CD4-positive, alpha-beta memory T cell (primary cell): ENCODE measurements around the gene ANKRD60. TPM values are rescaled to one million over a fixed set of nuclear protein-coding genes. Genes with fewer than 3 reads are reported as not detected.
A peak's percentile ranks its signal among the peaks of the same experiment; 100 is the strongest.

Source experiments
- CTCF ChIA-PET: fragments of 350-600 bp; sonication (Branson Sonifier 250); formaldehyde crosslinking; loops from one replicate; lab custom pipeline; 2021; ENCODE audit warnings: inconsistent platforms; ENCODE audit not compliant: partially characterized antibody; lab: Charles Lee
- POLR2A ChIA-PET: fragments of 350-600 bp; sonication (Branson Sonifier 250); formaldehyde crosslinking; loops from one replicate; lab custom pipeline; 2021; ENCODE audit not compliant: partially characterized antibody; lab: Charles Lee
- DNase-seq, 5 donors: peaks; one replicate each; pipeline versions ENCODE4 v3.0.0 to v3.0.0-alpha.2; 2020 to 2022; ENCODE audit warnings: mixed read lengths in 1 of 5
- H3K27ac ChIP-seq: one replicate; pipeline ENCODE4 v1.7.0; 2013; ENCODE audit warnings: low read depth, low read length
- H3K27me3 ChIP-seq: 2 replicates; pipeline ENCODE4 v1.7.0; 2013; ENCODE audit warnings: mild to moderate bottlenecking, low read length, moderate library complexity; ENCODE audit not compliant: insufficient read depth
- H3K36me3 ChIP-seq: 2 replicates; pipeline ENCODE4 v1.7.0; 2013; ENCODE audit warnings: mild to moderate bottlenecking, low read length, moderate library complexity; ENCODE audit not compliant: insufficient read depth
- H3K4me1 ChIP-seq: 2 replicates; pipeline ENCODE4 v1.7.0; 2013; ENCODE audit warnings: mild to moderate bottlenecking, low read length, moderate library complexity; ENCODE audit not compliant: insufficient read depth
- H3K4me3 ChIP-seq, 2 donors: one replicate each; pipeline ENCODE4 v1.7.0; 2013; ENCODE audit warnings: low read length in 2 of 2, mild to moderate bottlenecking in 1 of 2
- H3K9me3 ChIP-seq, 2 donors: one replicate each; pipeline ENCODE4 v1.7.0; 2013; ENCODE audit warnings: low read length in 2 of 2, control low read depth in 1 of 2; ENCODE audit not compliant: control insufficient read depth in 1 of 2
- H3K27ac Mint-ChIP-seq, 7 donors: one replicate each; pipeline ENCODE4 v1.8.0; 2020 to 2021; ENCODE audit warnings: mixed read lengths in 7 of 7, mild to moderate bottlenecking in 6 of 7, inconsistent platforms in 3 of 7, moderate library complexity in 3 of 7
- H3K27me3 Mint-ChIP-seq, 2 donors: one replicate each; pipeline ENCODE4 v1.8.0; 2020 to 2021; ENCODE audit warnings: mixed read lengths in 2 of 2
- H3K36me3 Mint-ChIP-seq, 2 donors: one replicate each; pipeline ENCODE4 v1.8.0; 2020 to 2021; ENCODE audit warnings: mixed read lengths in 2 of 2, inconsistent platforms in 1 of 2, mild to moderate bottlenecking in 1 of 2
- H3K4me1 Mint-ChIP-seq, 4 donors: one replicate each; pipeline ENCODE4 v1.8.0; 2020 to 2021; ENCODE audit warnings: mixed read lengths in 4 of 4, mild to moderate bottlenecking in 1 of 4
- H3K4me3 Mint-ChIP-seq, 8 donors: one replicate each; pipeline ENCODE4 v1.8.0; 2020 to 2021; ENCODE audit warnings: mixed read lengths in 8 of 8, mild to moderate bottlenecking in 7 of 8, moderate library complexity in 6 of 8, inconsistent platforms in 3 of 8
- H3K9me3 Mint-ChIP-seq, 8 donors: one replicate each; pipeline ENCODE4 v1.8.0; 2020 to 2021; ENCODE audit warnings: mixed read lengths in 8 of 8, mild to moderate bottlenecking in 5 of 8, inconsistent platforms in 3 of 8, moderate library complexity in 1 of 8
- intact Hi-C: fragments of 100-400 bp; cut with micrococcal nuclease; formaldehyde crosslinking; loops from one replicate; pipeline ENCODE4 v1.15.1; 2023
- polyA plus RNA-seq, 2 donors: library from polyadenylated mRNA; unstranded; fragments of 300-500 nt; fragmentation: Illumina TruSeq; gene quantifications; one replicate each; pipeline ENCODE4 v1.2.3, GENCODE V29; 2021
- total RNA-seq, 2 experiments: library from RNA; stranded (reverse); gene quantifications; one replicate each; pipeline ENCODE4 v1.2.3, GENCODE V29; 2021

The ANKRD60 gene
- total and polyA plus RNA-seq, 4 experiments from 2014 or later, result not detected

GRCh38 chr20:58205850-58206249 is 22.6 kb downstream of the ANKRD60 start:
- H3K9me3 Mint-ChIP-seq, result peaks cover 0 to 3% (median 0%) of the 10 kb centered on the region in 8 donors
- POLR2A ChIA-PET, result no interaction called here

GRCh38 chr20:58202044-58202443 is 26.4 kb downstream of the ANKRD60 start:
- H3K27ac ChIP-seq, result no peak overlapping the region
- H3K9me3 ChIP-seq, result no peaks in the 10 kb centered on the region
- H3K36me3 ChIP-seq, result no peaks in the 10 kb centered on the region
- H3K4me3 Mint-ChIP-seq, result no peak overlapping the region
- H3K27ac Mint-ChIP-seq, result peak overlapping the region in 1 of 7 donors; percentile 14
- no peak for DNase-seq
- POLR2A ChIA-PET, result no interaction called here
- peaks cover 0 to 1% of the 10 kb centered on the region in 2 donors for H3K27me3 Mint-ChIP-seq
- intact Hi-C loops, result no loop called here
- peaks cover 0 to 2% (median 0%) of the 10 kb centered on the region in 8 donors for H3K9me3 Mint-ChIP-seq
- H3K4me1 Mint-ChIP-seq, result no peaks in the 10 kb centered on the region
- CTCF ChIA-PET, result no interaction called here
- no peaks in the 10 kb centered on the region for H3K27me3 ChIP-seq
- no peaks in the 10 kb centered on the region for H3K36me3 Mint-ChIP-seq
- no peaks in the 10 kb centered on the region for H3K4me1 ChIP-seq
- H3K4me3 ChIP-seq, result no peak overlapping the region

More at GRCh38 chr20:58205850-58206249, 22.6 kb downstream of the ANKRD60 start:
- no peaks in the 10 kb centered on the region for H3K27me3 ChIP-seq
- no peak for DNase-seq
- no peak overlapping the region for H3K27ac ChIP-seq
- Mint-ChIP-seq H3K36me3 (no peaks in the 10 kb centered on the region), H3K27me3 (peaks cover 0 to 1% of the 10 kb centered on the region in 2 donors), H3K4me1 (peaks cover 0 to 4% (median 2%) of the 10 kb centered on the region in 4 donors), H3K4me3 (no peak overlapping the region), H3K27ac (peak overlapping the region in 1 of 7 donors; percentile 54)
- intact Hi-C loops, result no loop called here
- H3K4me1 ChIP-seq, result no peaks in the 10 kb centered on the region
- H3K4me3 ChIP-seq, result no peak overlapping the region
- CTCF ChIA-PET, result interaction anchor here (0.7 to 8.9 kb wide), 3 partner anchors 14 to 609 kb away, joined by 3 to 73 read pairs (median 3); no protein-coding TSS in a partner anchor
- no peaks in the 10 kb centered on the region for H3K36me3 ChIP-seq
- H3K9me3 ChIP-seq, result no peaks in the 10 kb centered on the region

GRCh38 chr20:58201616-58202015 is 26.8 kb downstream of the ANKRD60 start:
- ChIA-PET POLR2A (no interaction called here), CTCF (no interaction called here)
- H3K9me3 Mint-ChIP-seq, result peaks cover 0 to 2% (median 0%) of the 10 kb centered on the region in 8 donors
- H3K4me1 Mint-ChIP-seq, result no peaks in the 10 kb centered on the region
- H3K4me3 ChIP-seq, result no peak overlapping the region
- intact Hi-C loops, result no loop called here
- H3K27me3 Mint-ChIP-seq, result peaks cover 0 to 1% of the 10 kb centered on the region in 2 donors
- no peaks in the 10 kb centered on the region for H3K36me3 ChIP-seq
- no peaks in the 10 kb centered on the region for H3K9me3 ChIP-seq
- no peak overlapping the region for H3K27ac ChIP-seq
- H3K36me3 Mint-ChIP-seq, result no peaks in the 10 kb centered on the region
- H3K27me3 ChIP-seq, result no peaks in the 10 kb centered on the region
- H3K4me1 ChIP-seq, result no peaks in the 10 kb centered on the region
- DNase-seq, result no peak
- H3K27ac Mint-ChIP-seq, result no peak overlapping the region
- H3K4me3 Mint-ChIP-seq, result no peak overlapping the region

- Histone ChIP-seq H3K4me1 (no peaks in the 10 kb centered on the region), H3K4me3 (no peak overlapping the region), H3K9me3 (no peaks in the 10 kb centered on the region), H3K27ac (no peak overlapping the region), H3K27me3 (no peaks in the 10 kb centered on the region), H3K36me3 (no peaks in the 10 kb centered on the region)
- ChIA-PET POLR2A (no interaction called here), CTCF (no interaction called here)
- Mint-ChIP-seq H3K36me3 (no peaks in the 10 kb centered on the region), H3K9me3 (no peaks in the 10 kb centered on the region), H3K27me3 (peaks cover 0 to 1% of the 10 kb centered on the region in 2 donors), H3K4me1 (no peaks in the 10 kb centered on the region), H3K4me3 (no peak overlapping the region), H3K27ac (no peak overlapping the region)
- intact Hi-C loops, result no loop called here
- no peak for DNase-seq
Observed at GRCh38 chr20:58199469-58199868, 29.0 kb downstream of the ANKRD60 start.

GRCh38 chr20:58198901-58199355 is 29.5 kb downstream of the ANKRD60 start:
- POLR2A ChIA-PET, result no interaction called here
- no peak overlapping the region for H3K27ac Mint-ChIP-seq
- no peak overlapping the region for H3K27ac ChIP-seq
- H3K27me3 Mint-ChIP-seq, result peaks cover 0 to 1% of the 10 kb centered on the region in 2 donors
- no peaks in the 10 kb centered on the region for H3K27me3 ChIP-seq
- no peak overlapping the region for H3K4me3 Mint-ChIP-seq
- H3K4me1 ChIP-seq, result no peaks in the 10 kb centered on the region
- no peaks in the 10 kb centered on the region for H3K36me3 Mint-ChIP-seq
- CTCF ChIA-PET, result no interaction called here
- no peaks in the 10 kb centered on the region for H3K9me3 Mint-ChIP-seq
- DNase-seq, result no peak
- no peaks in the 10 kb centered on the region for H3K9me3 ChIP-seq
- H3K36me3 ChIP-seq, result no peaks in the 10 kb centered on the region
- no peak overlapping the region for H3K4me3 ChIP-seq
- no peaks in the 10 kb centered on the region for H3K4me1 Mint-ChIP-seq
- intact Hi-C loops, result no loop called here

- H3K4me3 Mint-ChIP-seq, result no peak overlapping the region
- H3K36me3 Mint-ChIP-seq, result no peaks in the 10 kb centered on the region
- H3K4me1 Mint-ChIP-seq, result no peaks in the 10 kb centered on the region
- H3K36me3 ChIP-seq, result no peaks in the 10 kb centered on the region
- no peaks in the 10 kb centered on the region for H3K27me3 ChIP-seq
- no peaks in the 10 kb centered on the region for H3K4me1 ChIP-seq
- peaks cover 0 to 1% of the 10 kb centered on the region in 2 donors for H3K27me3 Mint-ChIP-seq
- intact Hi-C loops, result no loop called here
- H3K27ac Mint-ChIP-seq, result no peak overlapping the region
- H3K9me3 Mint-ChIP-seq, result no peaks in the 10 kb centered on the region
- H3K9me3 ChIP-seq, result no peaks in the 10 kb centered on the region
- no peak overlapping the region for H3K27ac ChIP-seq
- H3K4me3 ChIP-seq, result no peak overlapping the region
- no peak for DNase-seq
- CTCF ChIA-PET, result no interaction called here
- POLR2A ChIA-PET, result no interaction called here
Observed at GRCh38 chr20:58198384-58198783, 30.1 kb downstream of the ANKRD60 start.

GRCh38 chr20:58197185-58197469 is 31.3 kb downstream of the ANKRD60 start:
- Histone ChIP-seq H3K4me1 (no peaks in the 10 kb centered on the region), H3K27me3 (no peaks in the 10 kb centered on the region), H3K4me3 (no peak overlapping the region), H3K9me3 (no peaks in the 10 kb centered on the region), H3K36me3 (no peaks in the 10 kb centered on the region), H3K27ac (no peak overlapping the region)
- Mint-ChIP-seq H3K4me3 (no peak overlapping the region), H3K27ac (peak overlapping the region in 1 of 7 donors; percentile 12), H3K4me1 (no peaks in the 10 kb centered on the region), H3K27me3 (peaks cover 1 to 3% of the 10 kb centered on the region in 2 donors), H3K9me3 (no peaks in the 10 kb centered on the region), H3K36me3 (no peaks in the 10 kb centered on the region)
- POLR2A ChIA-PET, result no interaction called here
- DNase-seq, result no peak
- CTCF ChIA-PET, result no interaction called here
- intact Hi-C loops, result no loop called here
